Activated naive CD4-positive, alpha-beta T cell treated with Interleukin-2 at 50 U/mL for 16 hours (primary cell): Measurements from ENCODE around the gene DYSF.

Source experiments
- DNase-seq: peaks from one replicate; pipeline ENCODE4 v3.0.0-alpha.2; 2020

The DYSF gene

DNA sequence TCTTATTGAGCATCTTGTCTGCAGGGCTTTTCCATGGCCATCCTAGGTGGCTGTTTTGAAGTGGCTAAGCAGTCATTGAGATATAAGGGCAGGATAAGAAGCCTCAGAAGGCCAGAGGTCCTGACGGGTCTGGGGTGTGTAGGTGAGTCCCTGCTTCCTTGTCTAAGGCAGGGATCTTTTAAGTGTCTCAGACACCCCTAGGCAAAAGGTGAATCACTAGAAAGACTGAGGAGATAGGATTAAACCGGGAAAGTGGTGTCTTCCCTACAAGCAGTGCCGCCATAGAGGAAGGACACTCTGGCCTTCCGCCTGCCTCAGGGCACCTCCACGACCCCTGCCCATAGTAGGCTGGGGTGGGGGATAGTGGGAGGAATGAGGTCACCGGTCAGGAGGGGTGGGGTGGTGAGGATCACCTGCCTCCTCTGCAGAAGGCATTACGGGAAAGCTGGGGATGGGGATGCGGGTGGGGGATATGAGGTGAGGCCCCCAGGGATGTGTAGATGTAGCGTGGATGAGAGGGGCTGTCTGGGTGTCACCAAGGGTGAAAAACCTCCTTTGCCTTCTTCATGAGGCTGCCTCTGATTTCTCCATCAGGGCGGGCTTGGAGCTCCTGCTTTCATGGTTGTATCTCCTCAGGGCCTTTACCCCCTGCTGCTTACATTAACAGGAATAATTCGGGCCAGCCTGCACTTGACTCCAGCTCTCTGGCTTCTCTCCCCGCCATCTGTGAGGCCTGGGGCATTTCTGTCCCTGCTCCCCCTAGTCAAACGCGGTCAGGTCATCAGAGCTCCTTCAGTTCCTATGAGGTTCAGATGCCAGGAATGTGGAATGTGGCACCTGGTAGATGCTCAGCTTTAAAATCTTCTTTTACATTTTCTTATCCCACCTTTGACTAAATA lies 244.0 kb downstream of the DYSF start:
- DNase-seq: no peak

DNA sequence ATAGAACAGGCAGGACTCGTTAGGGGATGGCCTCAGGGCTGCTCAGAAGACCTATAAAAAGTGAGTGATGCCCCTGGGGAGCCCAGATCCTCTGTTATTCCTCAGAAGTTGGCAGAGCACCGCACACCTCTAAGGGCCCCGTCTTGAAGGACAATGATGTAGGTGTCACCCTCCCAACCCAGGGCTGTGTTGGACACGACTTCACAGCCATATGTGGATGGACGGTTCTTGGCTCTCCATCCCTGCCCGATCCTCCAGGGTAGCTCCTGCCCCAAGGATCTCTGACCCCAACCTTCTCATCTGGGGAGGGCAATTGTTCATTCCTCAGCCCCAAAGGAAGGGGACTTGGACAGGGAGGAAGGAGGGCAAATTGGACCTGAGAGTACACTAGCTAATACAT lies 246.1 kb downstream of the DYSF start:
- no peak for DNase-seq

DNA sequence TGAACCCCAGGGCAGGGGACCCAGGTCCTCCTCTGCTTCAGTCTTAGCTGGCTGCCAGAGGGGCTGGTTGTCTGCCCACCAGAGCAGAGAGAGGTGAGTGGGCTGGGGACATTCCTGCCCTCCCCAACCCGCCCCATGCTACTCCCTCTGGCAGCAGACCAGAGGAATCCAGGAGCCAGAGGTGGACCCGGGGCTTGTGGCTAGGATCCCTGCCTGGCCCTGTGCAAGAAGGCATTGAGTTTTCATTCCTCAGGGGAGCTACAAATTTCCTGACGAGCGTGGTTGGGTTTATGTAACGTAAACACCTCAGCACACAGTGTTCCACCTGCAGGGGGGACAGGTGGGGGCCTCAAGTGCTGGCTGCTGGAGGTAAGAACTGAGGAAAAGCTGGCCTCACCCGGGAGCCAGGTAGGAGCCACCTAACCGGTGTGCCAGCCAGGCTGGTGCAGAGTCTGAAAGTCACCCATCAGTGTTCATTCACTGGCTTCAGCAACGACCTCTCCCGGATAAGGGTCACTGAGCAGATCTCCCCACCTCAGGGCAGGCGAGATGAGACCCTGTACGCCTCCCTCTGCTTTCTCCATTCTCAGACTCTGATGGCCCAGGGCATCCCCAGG lies 246.8 kb downstream of the DYSF start:
- no peak for DNase-seq

DNA sequence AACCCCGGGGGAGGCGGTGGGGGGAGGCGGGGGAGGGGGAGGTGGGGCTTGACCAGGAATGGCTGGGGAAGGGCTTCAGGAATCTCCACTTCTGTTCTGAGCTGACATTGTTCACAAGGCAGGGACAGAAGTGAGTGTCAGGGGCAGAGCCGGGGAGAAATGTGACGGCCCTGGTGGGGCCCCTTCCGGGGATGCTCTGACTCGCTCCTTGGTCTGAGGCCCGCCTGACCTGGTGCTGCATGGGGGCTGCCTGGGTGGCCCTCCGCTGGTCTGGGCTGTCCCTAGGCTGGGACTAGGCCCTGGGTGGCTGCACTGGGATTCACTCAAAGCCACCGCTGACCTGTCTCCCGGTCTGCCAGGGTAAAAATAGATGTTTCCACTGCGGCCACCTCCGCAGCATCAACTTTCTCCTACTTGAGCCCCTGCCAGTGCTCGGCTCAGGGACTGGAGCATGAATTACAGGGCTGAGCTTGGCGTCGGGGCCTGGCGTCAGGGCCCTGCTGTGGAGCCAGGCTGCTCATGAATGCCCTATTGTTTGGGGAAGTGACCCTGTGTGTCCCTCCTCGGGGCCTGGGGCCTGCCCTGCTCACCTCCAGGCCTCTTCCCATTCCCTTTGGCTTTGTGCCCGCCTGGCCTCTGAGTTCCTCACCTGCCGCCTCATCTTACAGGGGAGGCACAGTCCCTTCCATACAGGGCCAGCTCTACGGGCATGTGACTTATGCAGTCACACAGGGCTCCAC lies 247.5 kb downstream of the DYSF start:
- no peak for DNase-seq

DNA sequence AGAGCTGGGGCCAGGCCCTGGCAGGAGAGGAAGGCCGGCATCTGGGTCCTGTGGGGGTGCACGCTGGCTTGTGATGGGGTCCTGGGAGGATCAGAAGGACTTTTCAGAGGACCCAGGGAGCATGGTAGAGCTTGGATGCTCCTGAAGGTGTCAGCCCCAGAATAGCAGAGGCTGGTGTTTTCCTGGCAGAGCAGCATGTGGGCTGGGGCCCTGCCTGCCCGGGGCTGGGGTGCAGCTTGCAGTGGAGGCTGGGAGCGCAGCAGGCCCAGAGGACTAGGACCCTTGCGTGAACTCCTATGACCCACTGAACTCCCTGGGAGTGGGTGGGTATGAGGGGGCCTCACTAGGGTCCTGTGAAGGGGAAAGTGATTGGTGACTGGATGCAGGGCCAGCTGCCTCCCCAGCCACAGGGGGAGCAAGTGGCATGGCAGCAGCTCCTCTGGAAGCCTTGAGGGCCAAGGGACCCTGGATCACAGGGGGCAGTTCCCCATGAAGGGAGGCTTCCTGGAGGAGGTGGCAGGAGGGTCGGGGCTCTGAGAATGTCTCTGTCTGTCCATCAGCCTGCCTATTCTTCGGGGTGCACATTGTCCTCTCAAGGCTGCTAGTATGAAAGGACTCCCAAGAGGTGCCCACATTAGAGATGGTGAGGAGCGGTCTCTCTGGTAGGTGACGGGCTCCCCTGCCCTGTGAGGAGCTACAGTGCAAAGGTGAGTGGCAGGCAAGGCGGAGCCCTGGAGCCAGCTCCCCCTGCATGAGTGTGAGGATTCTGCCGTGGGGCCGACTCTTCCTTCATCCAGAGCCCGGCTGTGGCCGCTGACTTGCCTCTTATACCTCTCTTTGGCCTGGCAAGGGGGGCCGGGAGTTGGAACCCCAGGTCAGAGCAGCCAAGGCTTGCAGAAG lies 249.0 kb downstream of the DYSF start:
- no peak for DNase-seq

DNA sequence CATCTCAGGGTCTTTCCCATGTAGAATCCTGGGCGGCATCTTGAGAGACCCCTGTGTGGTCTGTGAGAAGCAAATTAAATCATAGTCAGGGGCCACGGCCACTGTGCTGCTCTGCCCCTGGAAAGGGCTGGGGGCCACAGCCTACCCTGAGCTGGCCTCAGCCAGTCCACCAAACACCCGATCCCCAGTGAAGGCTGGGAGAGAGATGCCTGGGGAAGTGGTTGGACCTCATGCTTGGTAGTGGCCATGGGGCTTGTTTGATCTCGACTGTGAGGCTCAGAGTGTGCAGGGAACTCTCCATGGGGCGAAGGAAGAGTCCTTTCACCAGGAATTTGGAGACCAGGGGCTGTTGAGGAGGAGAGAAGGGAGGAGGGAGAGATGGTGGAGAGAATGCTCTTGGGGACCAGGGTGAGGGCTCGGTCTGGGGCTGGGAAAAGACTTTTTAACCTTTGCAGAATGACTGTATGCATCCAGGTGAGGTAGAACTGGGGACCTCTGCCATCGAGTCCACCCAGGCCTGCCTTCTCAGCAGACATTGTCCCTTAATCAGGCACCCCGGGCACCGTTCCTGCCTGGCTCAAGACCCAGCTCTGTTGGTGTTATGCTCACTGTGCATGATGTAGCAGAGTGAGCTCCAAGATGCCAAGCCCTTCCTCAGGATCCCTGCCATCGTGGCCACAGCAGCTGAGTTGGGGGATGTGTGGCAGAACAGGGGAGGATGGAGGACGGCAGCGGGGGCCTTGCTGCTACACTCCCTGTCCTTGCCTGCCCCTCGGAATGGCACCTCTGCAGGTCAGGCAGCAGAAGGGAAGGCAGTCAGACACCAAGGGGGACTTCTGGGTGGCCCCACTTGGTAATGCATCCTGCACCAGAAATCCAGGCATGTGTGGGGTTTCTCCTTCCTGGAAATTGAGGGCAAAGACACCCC lies 249.9 kb downstream of the DYSF start:
- DNase-seq: no peak

DNA sequence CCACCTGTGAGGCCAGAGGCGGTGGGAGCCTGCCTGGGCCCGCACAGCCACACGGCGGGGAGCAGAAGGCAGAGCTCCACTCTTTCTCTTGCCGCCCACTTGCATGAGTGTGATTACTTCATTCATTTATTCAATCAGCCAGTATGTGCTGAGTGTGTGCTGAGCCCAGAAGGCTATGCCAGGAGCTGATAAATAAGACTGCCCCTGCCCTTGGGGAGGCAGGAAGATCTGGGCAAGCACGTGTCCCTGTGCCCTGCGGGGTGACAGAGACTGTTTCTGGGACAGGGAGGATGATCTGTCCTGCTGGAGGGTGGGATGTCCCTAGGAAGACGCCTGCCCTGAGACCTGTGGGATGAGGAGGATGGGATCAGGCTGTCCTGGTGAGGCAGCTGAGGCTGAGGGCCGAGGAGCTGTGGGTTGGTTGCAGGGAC lies 250.8 kb downstream of the DYSF start:
- DNase-seq: no peak

DNA sequence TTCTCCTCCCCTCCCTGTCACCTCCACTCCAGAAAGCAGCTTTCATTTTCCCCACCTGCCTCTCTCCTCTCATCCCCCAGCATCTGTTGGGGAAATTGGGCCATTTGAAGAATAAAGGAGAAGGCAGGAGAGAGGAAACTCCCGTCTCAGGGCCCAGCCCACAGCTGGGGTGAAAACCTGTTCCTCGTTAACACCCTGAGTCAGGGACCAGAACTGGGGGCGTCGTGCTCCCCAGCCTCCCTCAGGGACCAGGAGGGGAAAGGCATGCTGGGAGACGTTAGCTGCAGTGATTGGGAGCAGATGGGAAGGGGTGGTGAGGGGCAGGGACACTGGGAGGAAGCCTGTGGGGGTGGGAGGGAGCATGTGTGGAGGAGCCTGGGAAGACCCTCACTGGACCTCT lies 251.3 kb downstream of the DYSF start:
- no peak for DNase-seq

DNA sequence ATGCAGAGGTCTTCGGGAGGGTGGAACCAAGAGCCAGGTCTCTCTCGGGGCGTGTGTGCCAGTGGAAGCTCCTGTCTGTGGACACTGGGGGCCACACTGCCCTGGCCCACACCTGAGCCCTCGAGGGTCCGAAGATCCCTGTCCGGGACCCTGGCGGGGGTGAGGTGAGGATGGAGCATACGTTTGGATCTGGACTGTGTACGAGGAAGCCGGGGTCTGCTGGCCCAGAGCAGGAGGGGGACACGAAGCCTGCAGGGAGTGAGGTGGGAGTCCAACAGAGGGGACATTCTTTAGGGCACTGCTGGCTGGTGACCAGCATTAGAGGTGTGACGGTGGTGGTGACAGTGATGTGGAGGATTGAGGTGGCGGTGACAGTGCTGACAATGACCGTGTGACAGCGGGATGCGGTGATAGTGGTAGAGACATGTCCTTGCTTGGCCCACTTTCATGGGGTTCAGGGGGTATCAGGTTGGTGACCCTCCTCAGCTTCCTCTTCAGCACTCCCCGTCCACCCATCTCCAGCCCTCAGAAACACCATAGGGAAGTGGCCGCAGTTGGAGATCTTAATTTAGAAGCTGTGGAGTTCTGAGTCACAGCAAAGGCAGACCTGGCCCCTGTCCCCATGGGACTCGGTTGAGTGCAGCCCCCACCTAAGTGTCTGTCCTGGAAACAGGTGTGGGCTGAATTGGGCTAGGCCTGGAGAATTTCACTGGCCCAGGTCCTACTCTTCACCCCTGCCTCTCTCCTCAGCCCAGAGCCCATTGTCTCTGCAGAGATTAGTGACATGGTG lies 252.0 kb downstream of the DYSF start:
- DNase-seq: no peak

DNA sequence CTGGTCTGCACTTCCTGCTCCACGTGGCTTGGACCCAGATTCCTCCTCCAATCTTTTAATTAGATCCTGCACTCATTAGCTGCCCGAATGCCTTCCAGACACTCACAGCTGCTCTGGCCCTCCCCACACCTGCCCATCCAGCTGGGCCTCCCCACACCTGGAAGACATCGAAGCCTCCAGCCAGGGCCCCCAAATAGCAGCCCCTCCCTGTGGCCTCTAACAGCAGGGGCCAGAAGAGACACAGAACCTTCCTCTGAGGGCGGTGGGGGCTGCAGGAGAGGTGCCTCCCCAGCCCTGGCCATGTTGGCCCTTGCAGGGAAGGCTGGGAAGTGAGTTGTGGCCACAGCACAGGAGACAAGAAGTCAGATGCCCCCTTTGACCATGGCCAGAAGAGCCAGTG lies 252.8 kb downstream of the DYSF start:
- DNase-seq: no peak

DNA sequence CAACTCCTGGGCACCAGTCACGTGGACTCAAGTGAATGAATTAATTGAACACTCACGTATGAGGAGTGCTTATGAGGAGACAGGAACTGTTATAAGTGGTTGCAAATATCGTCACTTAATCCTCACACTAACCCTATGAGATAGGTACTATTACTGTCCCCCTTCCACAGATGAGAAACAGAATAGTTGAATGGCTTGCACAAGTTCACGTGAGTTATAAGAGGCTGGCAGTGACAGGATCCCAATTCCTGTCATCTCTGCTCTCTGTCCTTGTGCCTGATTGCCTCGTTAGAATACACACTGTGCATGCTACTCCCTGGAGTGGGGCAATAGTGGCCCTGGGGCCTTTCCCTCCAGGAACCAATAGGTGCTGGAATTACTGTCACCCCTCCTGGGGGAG lies 253.5 kb downstream of the DYSF start:
- DNase-seq: no peak

DNA sequence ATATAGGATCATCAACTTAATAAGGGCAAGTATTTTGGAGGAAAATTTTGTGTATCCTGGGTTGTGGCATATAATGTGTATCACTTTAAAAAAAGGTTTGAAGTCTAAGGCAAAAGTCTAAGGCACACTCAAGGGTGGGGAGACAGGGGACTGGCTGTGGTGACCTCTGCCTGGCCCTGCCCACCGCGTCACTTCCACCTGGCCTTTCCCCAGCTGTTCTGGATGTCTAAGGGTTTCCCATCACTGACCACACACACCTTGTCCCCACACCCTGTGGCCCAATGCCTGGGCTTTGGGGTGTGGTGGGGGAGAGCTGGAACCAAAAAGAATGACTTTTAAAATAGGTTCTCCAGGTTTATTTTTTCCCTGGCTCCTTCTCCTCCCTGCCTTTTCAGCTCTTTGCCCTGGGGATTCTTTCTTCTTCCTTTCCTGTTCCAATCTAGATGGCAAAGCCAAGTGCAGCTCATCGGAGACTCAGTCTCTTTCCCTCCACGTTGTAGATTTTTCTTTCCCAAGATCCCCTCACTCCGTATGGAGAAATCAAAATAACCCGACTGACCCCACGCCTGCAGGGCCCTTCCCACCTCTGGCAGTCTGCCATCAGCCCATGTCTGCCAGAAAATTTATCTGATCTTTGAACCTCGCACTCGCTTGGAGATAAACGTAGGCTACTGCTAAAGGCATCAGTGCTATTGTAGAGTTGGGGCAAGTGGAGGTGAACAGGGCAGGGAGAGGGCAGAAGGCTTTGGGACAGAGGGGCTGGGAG lies 257.2 kb downstream of the DYSF start:
- DNase-seq: no peak

DNA sequence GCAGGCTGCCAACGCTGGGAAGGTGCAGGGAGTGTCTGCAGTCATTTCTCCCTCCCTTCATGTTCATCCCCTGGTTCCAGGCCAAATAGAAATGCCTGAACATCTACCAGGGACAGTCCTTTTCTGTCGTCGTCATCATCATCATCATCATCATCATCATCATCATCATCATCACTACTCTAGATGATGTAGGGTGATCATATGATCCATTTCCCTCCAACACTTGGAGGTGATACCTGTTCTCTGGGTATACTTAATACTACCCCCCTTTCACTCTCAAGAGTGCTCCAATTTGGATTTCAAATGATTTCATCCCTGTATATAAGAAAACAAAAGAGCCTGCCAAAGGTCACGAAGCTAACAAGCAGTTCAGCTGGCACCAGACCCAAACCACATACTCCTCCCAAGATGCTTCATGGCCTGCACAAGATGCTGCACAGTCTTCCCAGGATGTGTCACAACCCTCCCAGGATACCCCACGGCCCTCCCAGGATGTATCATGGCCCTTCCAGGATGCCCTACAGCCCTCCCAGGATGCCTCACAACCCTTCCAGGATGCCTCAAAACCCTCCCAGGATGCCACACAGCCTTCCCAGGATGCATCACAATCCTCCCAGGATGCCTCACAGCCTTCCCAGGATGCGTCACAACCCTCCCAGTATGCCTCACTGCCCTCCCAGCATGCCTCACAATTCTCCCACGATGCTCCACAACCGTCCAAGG lies 257.9 kb downstream of the DYSF start:
- DNase-seq: no peak

DNA sequence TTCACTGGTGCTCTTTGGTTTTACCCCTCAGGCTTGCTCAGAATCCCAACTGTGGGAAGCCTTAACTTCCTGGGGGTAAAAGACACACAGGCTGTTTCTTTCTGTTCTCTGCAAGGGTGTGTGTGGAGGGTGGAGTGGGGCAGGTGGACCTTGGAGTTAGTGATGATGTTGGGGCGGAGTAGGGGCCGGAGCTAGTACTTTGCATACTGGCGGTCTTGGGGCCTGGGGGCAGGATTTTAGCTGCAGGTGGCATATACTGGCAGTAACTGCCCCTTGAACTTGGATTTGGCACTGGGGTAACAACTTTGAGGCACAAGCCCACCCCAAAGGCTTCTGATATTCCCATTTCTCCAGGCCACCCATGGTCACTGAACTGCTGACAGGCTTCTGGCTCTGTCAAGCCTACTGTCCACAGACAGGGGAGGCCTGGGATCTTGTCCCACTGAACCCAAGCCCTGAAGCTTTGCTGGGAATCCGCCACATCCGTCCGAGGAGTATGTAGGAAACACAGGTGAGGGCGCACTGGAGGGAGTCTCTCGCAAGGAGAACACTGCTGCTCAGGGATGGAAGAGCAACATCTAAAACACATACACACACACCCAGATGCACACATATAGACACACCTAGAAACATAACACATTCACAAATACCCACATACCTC lies 258.9 kb downstream of the DYSF start:
- DNase-seq: no peak

DNA sequence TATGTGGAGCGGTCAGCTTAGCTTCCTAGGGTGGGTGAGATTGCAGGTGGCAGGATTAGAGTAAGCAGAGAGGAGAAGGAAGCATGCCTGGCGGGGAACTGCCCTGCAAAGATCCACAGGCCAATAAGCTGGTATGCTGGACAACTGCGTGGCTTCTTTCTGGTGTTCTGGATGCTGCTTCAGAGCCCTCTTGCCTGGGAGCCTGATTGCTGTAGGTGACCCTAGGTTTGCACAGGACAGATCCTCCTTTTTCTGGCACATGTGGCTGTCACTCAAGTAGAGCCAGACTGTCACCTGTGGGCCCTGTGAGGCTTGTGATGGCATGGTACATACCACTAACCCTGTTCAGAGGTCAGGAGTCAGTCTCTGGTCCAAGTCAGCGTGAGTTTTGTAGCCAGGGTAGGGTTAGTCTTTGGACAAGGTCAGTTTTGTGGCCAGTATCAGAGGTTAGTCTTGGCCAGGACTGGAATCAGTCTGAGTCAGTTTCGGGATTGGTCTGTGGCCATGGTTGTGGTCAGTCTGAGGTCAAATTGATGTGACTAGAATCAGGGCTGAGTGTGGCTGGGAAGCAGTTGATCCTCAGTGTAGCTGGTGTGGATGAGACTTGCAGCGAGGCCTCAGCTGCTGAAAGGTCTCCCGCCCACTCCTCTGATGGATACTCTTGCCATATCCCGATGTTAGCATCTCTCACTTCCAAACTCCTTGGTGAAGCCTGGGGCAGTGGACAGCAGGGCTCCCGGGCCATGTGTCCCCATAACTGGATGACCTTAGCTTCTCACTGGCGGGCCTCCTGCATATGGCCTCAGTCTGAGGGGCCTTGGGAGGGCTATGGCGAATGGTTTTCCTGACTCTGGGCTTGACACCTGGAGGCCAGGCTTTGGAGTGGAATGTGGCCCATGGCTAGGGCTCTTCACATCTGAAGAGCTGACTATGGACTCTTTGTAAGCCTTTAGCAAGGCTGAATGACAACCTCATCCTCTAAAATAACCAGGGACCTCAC lies 260.5 kb downstream of the DYSF start:
- no peak for DNase-seq

DNA sequence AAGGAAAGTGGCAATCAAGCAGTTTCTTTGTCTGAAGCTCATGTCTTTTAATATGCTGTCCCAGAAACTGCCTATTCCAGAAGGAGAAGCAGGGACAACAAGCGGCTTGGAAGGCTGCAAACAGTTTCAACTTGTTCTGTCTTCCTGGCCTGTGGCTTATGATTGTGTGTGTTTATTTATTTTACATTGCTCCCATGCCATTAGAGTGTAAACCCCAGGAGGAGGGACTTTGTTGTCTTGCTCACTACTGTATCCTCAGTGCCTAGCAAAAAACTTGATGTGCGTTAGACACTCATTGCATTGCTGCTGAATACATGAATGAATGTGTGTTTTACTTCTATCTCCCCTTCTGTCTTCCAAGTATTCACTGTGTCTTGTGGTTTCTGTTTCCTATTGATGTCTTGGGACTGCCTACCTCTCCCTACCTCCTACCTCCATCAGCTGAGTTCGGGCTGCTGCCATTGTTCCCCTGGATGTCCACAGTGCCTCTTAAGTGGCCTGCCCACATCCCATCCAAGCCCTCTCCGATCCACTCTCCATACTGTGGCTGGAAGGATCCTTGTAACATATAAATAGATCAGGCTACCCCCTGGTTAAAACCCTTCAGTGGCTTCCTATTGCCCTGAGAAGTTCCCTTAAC lies 261.4 kb downstream of the DYSF start:
- DNase-seq: no peak

DNA sequence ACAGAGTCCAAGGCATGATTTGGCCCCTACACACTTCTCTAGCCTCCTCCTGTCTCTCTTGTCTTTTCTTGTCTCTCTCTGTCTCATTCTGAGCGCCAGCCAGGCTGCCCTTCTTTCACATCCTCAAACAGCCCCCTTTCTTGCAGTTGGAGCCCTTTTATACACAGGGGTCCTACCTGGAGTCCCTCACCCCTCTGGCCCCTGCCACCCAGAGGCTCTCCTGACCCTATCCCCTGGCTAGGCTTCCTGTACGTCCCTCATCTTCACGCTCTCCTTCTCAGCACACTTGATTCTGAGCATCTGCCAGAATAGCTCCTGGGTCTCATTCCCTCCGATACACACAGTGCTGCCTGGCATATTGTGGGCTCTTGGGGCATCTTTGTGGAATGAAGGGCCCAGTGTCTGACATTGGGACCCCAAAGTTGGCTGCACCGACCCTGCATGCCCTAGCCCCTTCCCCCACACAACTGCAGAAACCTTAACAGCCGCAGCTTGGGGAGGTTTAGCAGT lies 261.9 kb downstream of the DYSF start:
- no peak for DNase-seq
